K562 (cell line): ENCODE data around the gene TXNRD1. TPM values are rescaled to one million over a fixed set of nuclear protein-coding genes. Genes with fewer than 3 reads are reported as not detected.

ENCODE experiments used
- ATF3 ChIP-seq, 2 experiments: fragments of 450-650 bp in 1 of 2; sonication (generic) in 1 of 2; formaldehyde crosslinking in 1 of 2; IDR thresholded peaks in 1 of 2; conservative IDR thresholded peaks in 1 of 2; 2 replicates each; pipeline versions ENCODE4 v1.6.1 to v1.8.1; 2016 to 2023; ENCODE audit warnings: mild to moderate bottlenecking in 2 of 2, moderate library complexity in 2 of 2, inconsistent platforms in 1 of 2, missing genetic modification reagents in 1 of 2
- E2F3 ChIP-seq: fragments of 250-450 bp; sonication (Bioruptor Pico); IDR thresholded peaks from 2 replicates; pipeline ENCODE4 v1.4.0; 2020; ENCODE audit warnings: mild to moderate bottlenecking
- E4F1 ChIP-seq: fragments of 250-450 bp; sonication (Bioruptor Pico); IDR thresholded peaks from 2 replicates; pipeline ENCODE4 v1.5.0; 2021; ENCODE audit warnings: mild to moderate bottlenecking, borderline replicate concordance
- HDAC2 ChIP-seq: fragments of 450-650 bp; IDR thresholded peaks from 2 replicates; pipeline ENCODE4 v1.6.1; 2016; ENCODE audit warnings: mild to moderate bottlenecking
- HMBOX1 ChIP-seq: sonication (generic); IDR thresholded peaks from 2 replicates; pipeline ENCODE4 v1.6.1; 2016
- KLF10 ChIP-seq: fragments of 250-450 bp; sonication (Bioruptor Pico); IDR thresholded peaks from 2 replicates; pipeline ENCODE4 v1.6.1; 2021; ENCODE audit warnings: matching md5 sums
- MXD1 ChIP-seq: fragments of 250-450 bp; sonication (Bioruptor Pico); IDR thresholded peaks from 2 replicates; pipeline ENCODE4 v1.8.0; 2021; ENCODE audit warnings: borderline replicate concordance, mild to moderate bottlenecking, moderate library complexity; ENCODE audit not compliant: poor library complexity, severe bottlenecking
- NBN ChIP-seq: fragments of 450-650 bp; IDR thresholded peaks from 2 replicates; pipeline ENCODE4 v1.6.1; 2016; ENCODE audit warnings: low read depth, mild to moderate bottlenecking
- NFXL1 ChIP-seq: fragments of 450-650 bp; formaldehyde crosslinking; IDR thresholded peaks from 2 replicates; pipeline ENCODE4 v1.4.0; 2021; ENCODE audit warnings: mild to moderate bottlenecking
- POLR2AphosphoS2 ChIP-seq: IDR thresholded peaks from 2 replicates; pipeline ENCODE4 v1.6.1; 2012; ENCODE audit warnings: low read length, improper control_type of control experiment
- RBFOX2 ChIP-seq: fragments of 200-400 bp; formaldehyde crosslinking; IDR thresholded peaks from 2 replicates; pipeline ENCODE4 v1.6.1; 2017; ENCODE audit warnings: low read depth, mild to moderate bottlenecking, low read length, moderate library complexity
- USF2 ChIP-seq: sonication (generic); formaldehyde crosslinking; IDR thresholded peaks from 2 replicates; pipeline ENCODE4 v1.5.0; 2020; ENCODE audit warnings: missing genetic modification reagents
- ZC3H11A ChIP-seq: IDR thresholded peaks from 2 replicates; pipeline ENCODE4 v1.6.1; 2012; ENCODE audit warnings: low read depth, low read length, improper control_type of control experiment
- ZNF263 ChIP-seq: sonication (generic); formaldehyde crosslinking; IDR thresholded peaks from 2 replicates; pipeline ENCODE4 v1.8.0; 2022; ENCODE audit warnings: mild to moderate bottlenecking, missing genetic modification reagents, borderline replicate concordance
- ZNF639 ChIP-seq, 2 experiments: fragments of 200-800 bp in 1 of 2; sonication (Bioruptor generic) in 1 of 2; sonication (generic) in 1 of 2; formaldehyde crosslinking in 1 of 2; IDR thresholded peaks in 1 of 2; conservative IDR thresholded peaks in 1 of 2; 2 replicates each; pipeline versions ENCODE4 v1.5.0 to v1.6.1; 2016 to 2020; ENCODE audit warnings: missing compliant biosample characterization in 1 of 2, missing genetic modification characterization in 1 of 2, missing genetic modification reagents in 1 of 2
- ZNF695 ChIP-seq: fragments of 450-650 bp; formaldehyde crosslinking; IDR thresholded peaks from 2 replicates; pipeline ENCODE4 v1.4.0; 2020; ENCODE audit warnings: mild to moderate bottlenecking, moderate library complexity
- polyA plus RNA-seq, 8 experiments: library from polyadenylated mRNA; depleted of rRNA in 4 of 8; stranded (reverse) in 5 of 8; unstranded in 3 of 8; fragments of >200 nt; fragmentation: Nextera tagmentation in 2 of 8; fragmentation: Illumina TruSeq in 1 of 8; extraction: Ambion mirVana in 2 of 8; extraction: Trizol in 1 of 8; gene quantifications; 2 replicates each; pipeline versions ENCODE4 v1.2.1 to v1.2.3, GENCODE V29; 2011 to 2014; ENCODE audit warnings: inconsistent platforms in 1 of 8, missing spikeins in 1 of 8
- total RNA-seq, 7 experiments: library from RNA; depleted of rRNA in 6 of 7; stranded (reverse); fragments of >200 nt in 6 of 7; fragmentation: Illumina TruSeq in 2 of 7; extraction: Trizol in 2 of 7; gene quantifications; 2 replicates each; pipeline versions ENCODE4 v1.2.1 to v1.2.3, GENCODE V29; 2011 to 2021; ENCODE audit warnings: low replicate concordance in 1 of 7

Gene TXNRD1
- total and polyA plus RNA-seq, 9 of the 15 experiments (the other 6 are each of a cell fraction or from before 2014, with no cell fraction given): 107 to 189 (median 146) TPM

GRCh38 chr12:104286516-104287482, 71.2 kb downstream of the TXNRD1 start (continued):
- peak; percentile 14 for TF ChIP-seq MXD1 (CRISPR knock-in tag)
- no peak for TF ChIP-seq NFXL1
- no peak for TF ChIP-seq E4F1 (CRISPR knock-in tag)
- TF ChIP-seq ZC3H11A: 0 out of 2 replicates have a peak, but pooled peaks have one; percentile 14
- 0 out of 2 replicates have a peak, but pooled peaks have one; percentile 55 for TF ChIP-seq E2F3 (CRISPR knock-in tag)
- TF ChIP-seq USF2 (CRISPR knock-in tag): peak; percentile 29; the same call in 1 of the 2 replicates
- TF ChIP-seq ZNF695 (CRISPR knock-in tag): no peak
- TF ChIP-seq ZNF639 (CRISPR knock-in tag; conservative IDR thresholded peaks at IDR 0.05 in 1 of 2, IDR thresholded peaks at IDR 0.05 in 1 of 2): 0 out of 4 replicates have a peak, but pooled peaks of 1 of the 2 experiments have one; percentile 15
- no peak for TF ChIP-seq ZNF263 (CRISPR knock-in tag)
- TF ChIP-seq RBFOX2: peak; percentile 99
- peak; percentile 77 for TF ChIP-seq NBN
- TF ChIP-seq ATF3 (IDR thresholded peaks at IDR 0.05): peak; percentile 78
- TF ChIP-seq ATF3 (CRISPR knock-in tag; conservative IDR thresholded peaks at IDR 0.05): no peak
- TF ChIP-seq POLR2AphosphoS2: peak; percentile 91; the same call in 1 of the 2 replicates
- peak; percentile 83; the same call in 1 of the 2 replicates for TF ChIP-seq HDAC2
- no peak for TF ChIP-seq KLF10
- 0 out of 2 replicates have a peak, but pooled peaks have one; percentile 36 for TF ChIP-seq HMBOX1
